Measurements from ENCODE around the gene ADAMTS16.

Gene ADAMTS16

DNA sequence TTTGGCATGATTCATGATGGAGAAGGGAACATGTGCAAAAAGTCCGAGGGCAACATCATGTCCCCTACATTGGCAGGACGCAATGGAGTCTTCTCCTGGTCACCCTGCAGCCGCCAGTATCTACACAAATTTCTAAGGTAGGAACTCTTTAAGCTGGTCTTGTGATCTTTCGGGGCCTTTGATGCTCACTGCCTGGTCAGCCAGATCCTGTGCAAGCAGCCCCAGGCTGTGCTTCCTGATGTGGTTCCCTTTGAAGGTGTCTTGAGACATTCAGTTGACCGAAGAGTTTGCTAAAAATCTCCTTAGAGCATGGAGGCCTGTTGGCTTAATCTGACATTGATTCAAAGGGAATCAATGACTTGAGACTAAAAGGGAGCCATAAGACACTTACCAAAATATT is 60.0 kb downstream of the ADAMTS16 start:
- in situ Hi-C loops (cut with HindIII; ENCODE audit: low pct_ligation_motif_present, low sequenced_read_pairs) = no loop called here
- no peak overlapping the region for H3K4me3 ChIP-seq (ENCODE audit: low read depth, low read length)
- no peak overlapping the region for H3K27ac ChIP-seq
- H3K36me3 ChIP-seq (replicated peaks) = no peaks in the 10 kb centered on the region
- no peaks in the 10 kb centered on the region for H3K27me3 ChIP-seq (replicated peaks)
- TF ChIP-seq, protein P1, sequence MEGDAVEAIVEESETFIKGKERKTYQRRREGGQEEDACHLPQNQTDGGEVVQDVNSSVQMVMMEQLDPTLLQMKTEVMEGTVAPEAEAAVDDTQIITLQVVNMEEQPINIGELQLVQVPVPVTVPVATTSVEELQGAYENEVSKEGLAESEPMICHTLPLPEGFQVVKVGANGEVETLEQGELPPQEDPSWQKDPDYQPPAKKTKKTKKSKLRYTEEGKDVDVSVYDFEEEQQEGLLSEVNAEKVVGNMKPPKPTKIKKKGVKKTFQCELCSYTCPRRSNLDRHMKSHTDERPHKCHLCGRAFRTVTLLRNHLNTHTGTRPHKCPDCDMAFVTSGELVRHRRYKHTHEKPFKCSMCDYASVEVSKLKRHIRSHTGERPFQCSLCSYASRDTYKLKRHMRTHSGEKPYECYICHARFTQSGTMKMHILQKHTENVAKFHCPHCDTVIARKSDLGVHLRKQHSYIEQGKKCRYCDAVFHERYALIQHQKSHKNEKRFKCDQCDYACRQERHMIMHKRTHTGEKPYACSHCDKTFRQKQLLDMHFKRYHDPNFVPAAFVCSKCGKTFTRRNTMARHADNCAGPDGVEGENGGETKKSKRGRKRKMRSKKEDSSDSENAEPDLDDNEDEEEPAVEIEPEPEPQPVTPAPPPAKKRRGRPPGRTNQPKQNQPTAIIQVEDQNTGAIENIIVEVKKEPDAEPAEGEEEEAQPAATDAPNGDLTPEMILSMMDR (IDR thresholded peaks at IDR 0.05; ENCODE audit: low read depth, low read length, missing control alignments) = no peak
- no peak for DNase-seq

GRCh38 chr5:5202321-5202720 is 62.2 kb downstream of the ADAMTS16 start:
- no peaks in the 10 kb centered on the region for H3K36me3 ChIP-seq (replicated peaks)
- DNase-seq = no peak
- TF ChIP-seq, protein P1 (IDR thresholded peaks at IDR 0.05; ENCODE audit: low read depth, low read length, missing control alignments) = no peak
- no peaks in the 10 kb centered on the region for H3K27me3 ChIP-seq (replicated peaks)
- no peak overlapping the region for H3K4me3 ChIP-seq (ENCODE audit: low read depth, low read length)
- in situ Hi-C loops (cut with HindIII; ENCODE audit: low pct_ligation_motif_present, low sequenced_read_pairs) = no loop called here
- H3K27ac ChIP-seq = no peak overlapping the region

- Histone ChIP-seq H3K4me3 (ENCODE audit: low read depth, low read length) (no peak overlapping the region), H3K36me3 (replicated peaks) (no peaks in the 10 kb centered on the region), H3K27ac (no peak overlapping the region), H3K27me3 (replicated peaks) (no peaks in the 10 kb centered on the region)
- TF ChIP-seq, protein P1 (IDR thresholded peaks at IDR 0.05; ENCODE audit: low read depth, low read length, missing control alignments) = no peak
- DNase-seq = no peak
- in situ Hi-C loops (cut with HindIII; ENCODE audit: low pct_ligation_motif_present, low sequenced_read_pairs) = no loop called here
Measured at GRCh38 chr5:5203451-5203850, 63.3 kb downstream of the ADAMTS16 start.

GRCh38 chr5:5207828-5208227 is 67.7 kb downstream of the ADAMTS16 start:
- Histone ChIP-seq H3K27me3 (replicated peaks) (no peaks in the 10 kb centered on the region), H3K27ac (no peak overlapping the region), H3K4me3 (ENCODE audit: low read depth, low read length) (no peak overlapping the region), H3K36me3 (replicated peaks) (no peaks in the 10 kb centered on the region)
- in situ Hi-C loops (cut with HindIII; ENCODE audit: low pct_ligation_motif_present, low sequenced_read_pairs) = no loop called here
- no peak for DNase-seq
- TF ChIP-seq, protein P1 (IDR thresholded peaks at IDR 0.05; ENCODE audit: low read depth, low read length, missing control alignments) = no peak

- no peaks in the 10 kb centered on the region for H3K27me3 ChIP-seq (replicated peaks)
- no peaks in the 10 kb centered on the region for H3K36me3 ChIP-seq (replicated peaks)
Measured at GRCh38 chr5:5209089-5209488, 69.0 kb downstream of the ADAMTS16 start.

More at GRCh38 chr5:5209089-5209488, 69.0 kb downstream of the ADAMTS16 start:
- TF ChIP-seq, protein P1 (IDR thresholded peaks at IDR 0.05; ENCODE audit: low read depth, low read length, missing control alignments) = no peak
- Histone ChIP-seq H3K27ac (no peak overlapping the region), H3K4me3 (ENCODE audit: low read depth, low read length) (no peak overlapping the region)
- no peak for DNase-seq
- in situ Hi-C loops (cut with HindIII; ENCODE audit: low pct_ligation_motif_present, low sequenced_read_pairs) = no loop called here
